ENCODE measurements around the gene TMEM117. TPM values are rescaled to one million over a fixed set of nuclear protein-coding genes. Genes with fewer than 3 reads are reported as not detected.

Gene TMEM117
- total and polyA plus RNA-seq, 10 of the 15 experiments (the other 5 are each of a cell fraction or from before 2014, with no cell fraction given) = 3.1 to 8.2 (median 6.1) TPM

- FAIRE-seq = no peak
- Histone ChIP-seq H3K4me1 (ENCODE audit: control insufficient read depth, insufficient read depth, low read length) (no peaks in the 10 kb centered on the region), H3K27ac (ENCODE audit: control insufficient read depth, insufficient read depth) (no peak overlapping the region), H3K9me3 (replicated peaks; ENCODE audit: control insufficient read depth, insufficient read depth, low read length) (no peaks in the 10 kb centered on the region; the same call in 2 of the 3 replicates), H3K4me3 (no peak overlapping the region), H3K4me2 (ENCODE audit: control insufficient read depth, insufficient read depth) (no peak overlapping the region), H4K20me1 (ENCODE audit: control insufficient read depth, insufficient read depth) (no peaks in the 10 kb centered on the region), H3K36me3 (ENCODE audit: control insufficient read depth in 2 of 2, insufficient read depth in 2 of 2, low read length in 1 of 2) (no peaks in the 10 kb centered on the region), H3K27me3 (replicated peaks in 1 of 2; ENCODE audit: control insufficient read depth in 2 of 2, insufficient read depth in 2 of 2, low read length in 1 of 2) (no peaks in the 10 kb centered on the region), H2AFZ (ENCODE audit: control insufficient read depth, low read depth, low read length) (no peak overlapping the region), H3K9ac (ENCODE audit: control insufficient read depth, insufficient read depth, low read length) (no peak overlapping the region), H3K79me2 (ENCODE audit: control insufficient read depth, insufficient read depth, low read length) (no peaks in the 10 kb centered on the region)
- no peak for DNase-seq (ENCODE audit: low read depth, low spot score)
- TF ChIP-seq JUNB (IDR thresholded peaks at IDR 0.05) (no peak), RELA (IDR thresholded peaks at IDR 0.05; ENCODE audit: borderline replicate concordance, partially characterized antibody) (no peak), EED (IDR thresholded peaks at IDR 0.05; ENCODE audit: low read depth) (no peak), SREBF1 (IDR thresholded peaks at IDR 0.05; ENCODE audit: low read length) (no peak), SPI1 (IDR thresholded peaks at IDR 0.05; ENCODE audit: borderline replicate concordance, insufficient read depth, low read depth, low read length) (no peak), SIN3A (IDR thresholded peaks at IDR 0.05; ENCODE audit: low read depth, low read length) (no peak), NR2F1 (conservative IDR thresholded peaks at IDR 0.05) (no peak), SKIL (IDR thresholded peaks at IDR 0.05; ENCODE audit: low read depth, poor library complexity, severe bottlenecking) (no peak), IKZF2 (IDR thresholded peaks at IDR 0.05) (no peak), CTCF (IDR thresholded peaks at IDR 0.05 in 2 of 3, conservative IDR thresholded peaks at IDR 0.05 in 1 of 3; ENCODE audit: control insufficient read depth in 2 of 3, extremely low read depth in 1 of 3, insufficient read depth in 1 of 3, low read depth in 3 of 3, low read length in 3 of 3) (no peak), PML (IDR thresholded peaks at IDR 0.05; ENCODE audit: low read length) (no peak), HCFC1 (IDR thresholded peaks at IDR 0.05; ENCODE audit: low read length) (no peak), GATAD2B (conservative IDR thresholded peaks at IDR 0.05; ENCODE audit: low read depth) (no peak), ZBED1 (IDR thresholded peaks at IDR 0.05; ENCODE audit: borderline replicate concordance) (no peak), IRF3 (IDR thresholded peaks at IDR 0.05) (no peak), KDM1A (IDR thresholded peaks at IDR 0.05; ENCODE audit: borderline replicate concordance) (no peak), BRCA1 (IDR thresholded peaks at IDR 0.05; ENCODE audit: low read depth, low read length) (no peak)
- in situ Hi-C loops (cut with MboI) = no loop called here
- intact Hi-C loops (cut with micrococcal nuclease; ENCODE audit: unreplicated experiment) = no loop called here
- ChIA-PET RAD21 (ENCODE audit: unreplicated experiment) (no interaction called here), CTCF (interaction anchor here (1.4 kb wide), 1 partner anchor 9 kb away, joined by 5 read pairs; no protein-coding TSS in a partner anchor), POLR2A (no interaction called here), SMC1A (ENCODE audit: uncharacterized antibody, unreplicated experiment) (no interaction called here)
- WGBS (ENCODE audit: insufficient coverage, insufficient replicate concordance, low lambda C conversion rate, missing lambda C conversion rate) = 47% methylated on average over 3 of the region's 3 CpGs
- ATAC-seq = no peak
- no TSS peak for BruUV-seq (replicated peaks)
These were observed 548.3 kb downstream of the TMEM117 start for GRCh38 chr12:44384136-44384535.
